Stimulated activated CD8-positive, alpha-beta memory T cell treated with anti-CD3 and anti-CD28 coated beads, Interleukin-7, amount 100 ng/mL, for 4 hours (primary cell): Measurements from ENCODE around the gene CHST3.
"Not testable (repeated sequence)": the region's sequence is repeated elsewhere in the genome, so short reads cannot be mapped to it uniquely, and the experiment has no call there.

Experiments used
- DNase-seq, 2 donors: peaks; one replicate each; pipeline ENCODE4 v3.0.0-alpha.2; 2020; ENCODE audit warnings: low read depth in 2 of 2

CHST3 gene

GRCh38 chr10:71948496-71949067 is 15.6 kb upstream of the CHST3 start:
- no peak for DNase-seq

DNA sequence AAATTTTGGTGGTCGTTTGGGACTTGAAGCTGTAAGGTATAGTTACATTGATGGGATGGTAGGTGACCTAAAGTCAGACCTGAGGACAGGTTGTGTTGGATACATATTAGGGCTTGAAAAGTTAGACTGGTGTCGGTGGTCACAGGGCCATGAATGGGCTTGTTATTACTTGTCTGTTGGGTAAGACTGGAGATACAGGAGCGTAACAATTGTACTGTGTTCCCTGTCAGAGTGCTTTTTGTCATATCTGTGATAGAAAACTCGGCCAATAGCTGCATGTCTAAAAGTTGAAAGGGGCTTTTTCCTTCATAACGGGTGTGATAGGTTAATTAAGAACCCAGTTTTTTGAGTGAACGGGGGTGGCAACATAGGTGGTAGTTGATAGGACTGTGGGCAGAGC is 13.5 kb upstream of the CHST3 start:
- no peak for DNase-seq

DNA sequence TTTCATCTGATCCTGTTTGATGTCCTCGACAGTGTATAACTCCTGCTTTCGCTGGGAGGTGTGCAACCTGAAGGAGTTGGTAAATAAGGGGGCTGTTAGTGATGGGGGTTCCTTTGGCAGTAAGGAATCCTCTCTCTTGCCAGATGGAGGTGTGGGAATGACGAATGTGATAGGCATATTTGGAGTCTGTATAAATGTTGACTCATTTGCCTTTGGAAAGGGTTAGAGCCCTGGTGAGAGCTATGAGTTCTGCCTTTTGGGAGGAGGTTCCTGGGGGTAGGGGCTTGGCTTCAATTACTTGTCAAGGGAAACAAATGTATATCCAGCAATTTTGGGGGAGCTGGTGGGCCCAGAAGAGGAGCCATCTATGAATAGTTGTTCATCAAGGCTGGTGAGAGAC is 11.4 kb upstream of the CHST3 start:
- no peak for DNase-seq

GRCh38 chr10:71957546-71958275 is 6.5 kb upstream of the CHST3 start:
- DNase-seq = no peak

- no peak for DNase-seq
Observed at GRCh38 chr10:71959526-71959925, 4.7 kb upstream of the CHST3 start.

- DNase-seq = no peak
Observed at GRCh38 chr10:71961831-71962230, 2.4 kb upstream of the CHST3 start.

- no peak for DNase-seq
Observed at GRCh38 chr10:71962901-71963300, 1.3 kb upstream of the CHST3 start.

DNA sequence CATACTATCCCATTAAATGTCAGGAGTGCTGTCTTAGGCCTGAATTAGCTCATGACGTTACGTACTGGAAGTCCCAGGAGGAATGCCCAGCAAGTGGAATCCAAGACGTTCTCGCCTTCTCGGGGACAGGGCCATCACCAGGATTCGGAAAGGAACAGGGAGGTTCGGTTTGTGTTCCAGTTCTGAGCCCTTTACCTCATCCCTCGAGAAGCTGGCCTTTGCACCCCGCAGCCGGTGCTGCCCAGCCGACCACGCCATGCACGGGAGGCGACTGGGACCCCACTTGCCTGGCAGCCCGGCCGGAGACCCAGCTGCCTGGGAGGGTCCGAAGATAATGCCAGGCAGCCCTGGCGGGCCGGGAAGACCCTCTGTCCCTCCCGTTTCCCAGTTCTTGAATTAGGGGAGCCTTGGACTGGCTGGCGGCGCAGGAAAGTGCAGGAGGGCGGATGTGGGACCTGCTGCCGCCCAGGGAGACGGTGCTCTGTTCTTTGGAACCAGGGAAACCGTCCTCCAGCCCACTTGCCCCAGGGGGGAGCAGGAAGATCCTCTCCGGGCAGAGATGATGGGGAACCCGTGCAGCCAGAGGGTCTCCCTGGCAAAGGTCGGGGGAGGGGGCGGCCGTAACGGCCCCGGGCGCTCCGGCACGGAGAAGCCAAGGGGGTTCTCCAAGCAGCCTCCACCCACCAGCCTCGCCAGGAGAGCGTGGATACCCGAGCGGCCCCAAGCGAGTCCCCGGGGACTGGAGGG is 671 bp upstream of the CHST3 start:
- DNase-seq = no peak

DNA sequence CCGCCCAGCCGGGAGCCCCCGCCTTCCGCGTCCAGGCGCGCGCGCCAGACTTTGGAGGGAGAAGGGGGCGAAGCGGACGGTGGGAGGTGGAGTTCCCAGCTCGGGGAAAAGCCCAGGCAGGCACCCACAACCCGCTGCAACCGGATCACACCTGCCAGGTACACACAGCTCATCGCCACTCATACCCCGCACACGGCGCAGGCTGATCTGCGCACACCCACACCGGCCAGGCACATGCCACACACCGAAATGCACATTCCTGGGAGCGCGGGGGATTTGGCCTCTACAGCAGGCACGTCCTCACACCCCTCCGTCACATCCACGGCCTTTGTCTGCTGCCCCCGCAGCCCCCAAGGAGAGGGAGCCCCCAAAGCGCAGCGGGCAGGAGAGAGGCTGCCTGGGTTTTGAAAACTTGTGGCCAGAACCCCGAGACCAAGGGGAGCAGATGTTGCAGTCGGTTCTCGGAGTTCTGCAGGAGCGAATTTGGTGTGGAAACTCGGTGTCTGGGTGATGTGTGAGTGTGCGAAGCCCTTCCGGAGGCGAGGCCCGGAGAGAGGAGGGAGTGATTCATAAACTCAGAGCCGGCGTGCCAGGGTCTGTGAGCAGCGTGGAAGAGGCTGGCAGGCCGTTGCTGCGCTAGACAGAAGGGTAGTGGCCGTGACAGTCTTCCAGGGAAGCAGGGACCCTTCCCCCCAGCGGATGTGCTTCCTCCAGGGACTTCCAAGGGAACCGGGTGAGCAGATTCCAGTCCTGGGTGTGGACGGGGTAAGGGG is 734 bp downstream of the CHST3 start:
- peak; percentile 15 to 41 for DNase-seq

- DNase-seq = no peak
Observed at GRCh38 chr10:71965623-71966022, 1.4 kb downstream of the CHST3 start.

DNA sequence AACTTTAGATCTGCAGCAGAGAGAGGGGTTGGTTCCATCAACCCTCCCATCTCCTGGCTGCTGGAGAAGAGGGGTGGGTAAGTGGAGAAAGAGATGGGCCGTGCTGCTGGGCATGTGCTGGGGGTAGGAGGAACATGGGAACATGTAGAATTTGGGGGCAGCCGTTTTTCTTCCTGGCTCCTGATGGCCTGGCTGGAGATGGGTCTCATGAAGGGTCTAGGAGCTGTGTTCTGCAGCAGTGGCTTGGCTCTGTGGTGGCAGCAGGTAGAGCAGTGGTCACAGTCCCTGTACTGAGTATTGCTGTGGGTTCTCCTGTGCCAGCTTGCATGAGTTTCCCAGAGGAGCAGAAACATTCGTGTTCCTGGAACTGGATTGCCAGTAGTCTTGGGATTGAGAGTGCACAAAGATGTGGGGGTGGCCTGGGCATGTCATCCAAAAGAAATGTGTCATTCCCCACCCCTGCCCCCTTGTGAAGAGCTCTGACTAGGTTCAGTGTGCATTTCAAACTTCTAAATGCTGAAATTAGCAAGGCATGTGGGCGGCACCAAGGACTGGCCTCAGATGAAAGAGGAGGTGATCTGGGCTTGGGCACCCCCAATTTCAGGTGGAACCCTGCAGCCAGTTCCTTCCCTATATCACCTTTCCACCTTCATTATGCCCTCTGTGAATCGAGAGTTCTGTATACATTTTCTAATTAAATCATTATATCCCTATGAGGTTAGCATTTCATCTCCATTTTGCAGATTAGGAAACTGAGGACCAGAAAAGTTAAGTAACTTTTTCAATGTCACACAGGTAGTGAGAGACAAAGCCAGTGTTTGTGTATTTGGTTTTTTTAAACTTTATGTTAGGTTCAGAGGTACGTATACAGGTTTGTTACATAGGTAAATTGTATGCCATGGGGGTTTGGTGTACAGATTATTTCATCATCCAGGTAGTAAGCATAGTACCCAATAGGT is 2.1 kb downstream of the CHST3 start:
- no peak for DNase-seq

DNA sequence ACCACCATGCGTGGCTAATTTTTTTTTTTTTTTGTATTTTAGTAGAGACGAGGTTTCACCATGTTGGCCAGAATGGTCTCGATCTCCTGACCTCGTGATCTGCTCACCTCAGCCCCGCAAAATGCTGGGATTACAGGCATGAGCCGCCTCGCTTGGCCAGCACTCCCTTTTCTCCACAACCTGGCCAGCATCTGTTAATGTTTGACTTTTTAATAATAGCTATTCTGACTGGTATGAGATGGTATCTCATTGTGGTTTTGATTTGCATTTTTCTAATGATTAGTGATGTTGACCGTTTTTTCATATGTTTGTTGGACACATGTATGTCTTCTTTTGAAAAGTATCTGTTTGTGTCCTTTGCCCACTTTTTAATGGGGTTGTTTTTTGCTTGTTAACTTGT is 3.8 kb downstream of the CHST3 start:
- DNase-seq = not testable (repeated sequence)

- DNase-seq = no peak
Observed at GRCh38 chr10:71968553-71969474, 4.6 kb downstream of the CHST3 start.

- no peak for DNase-seq
Observed at GRCh38 chr10:71969929-71970328, 5.7 kb downstream of the CHST3 start.

GRCh38 chr10:71970331-71970730 is 6.1 kb downstream of the CHST3 start:
- no peak for DNase-seq

DNA sequence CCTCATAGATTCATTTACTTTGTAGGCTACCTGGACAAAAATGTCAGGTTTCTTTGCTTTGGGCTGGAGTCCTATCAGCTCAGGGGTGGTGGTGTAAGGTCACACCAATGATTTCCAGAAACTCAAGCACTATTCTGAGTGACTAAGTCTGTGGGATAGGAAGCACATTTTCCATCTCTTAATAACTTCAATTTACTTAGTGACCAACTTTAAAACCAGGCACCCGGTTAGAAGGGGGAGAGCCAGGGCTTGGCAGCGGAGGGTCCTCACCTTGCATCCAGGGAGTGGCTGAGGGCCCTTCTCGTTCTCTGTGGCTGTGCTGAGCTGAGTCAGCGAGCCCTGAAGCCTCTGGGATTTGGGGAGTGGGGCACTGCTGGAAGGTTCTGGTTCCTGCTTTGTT is 6.7 kb downstream of the CHST3 start:
- no peak for DNase-seq

- DNase-seq = no peak
Observed at GRCh38 chr10:71971311-71971731, 7.1 kb downstream of the CHST3 start.

DNA sequence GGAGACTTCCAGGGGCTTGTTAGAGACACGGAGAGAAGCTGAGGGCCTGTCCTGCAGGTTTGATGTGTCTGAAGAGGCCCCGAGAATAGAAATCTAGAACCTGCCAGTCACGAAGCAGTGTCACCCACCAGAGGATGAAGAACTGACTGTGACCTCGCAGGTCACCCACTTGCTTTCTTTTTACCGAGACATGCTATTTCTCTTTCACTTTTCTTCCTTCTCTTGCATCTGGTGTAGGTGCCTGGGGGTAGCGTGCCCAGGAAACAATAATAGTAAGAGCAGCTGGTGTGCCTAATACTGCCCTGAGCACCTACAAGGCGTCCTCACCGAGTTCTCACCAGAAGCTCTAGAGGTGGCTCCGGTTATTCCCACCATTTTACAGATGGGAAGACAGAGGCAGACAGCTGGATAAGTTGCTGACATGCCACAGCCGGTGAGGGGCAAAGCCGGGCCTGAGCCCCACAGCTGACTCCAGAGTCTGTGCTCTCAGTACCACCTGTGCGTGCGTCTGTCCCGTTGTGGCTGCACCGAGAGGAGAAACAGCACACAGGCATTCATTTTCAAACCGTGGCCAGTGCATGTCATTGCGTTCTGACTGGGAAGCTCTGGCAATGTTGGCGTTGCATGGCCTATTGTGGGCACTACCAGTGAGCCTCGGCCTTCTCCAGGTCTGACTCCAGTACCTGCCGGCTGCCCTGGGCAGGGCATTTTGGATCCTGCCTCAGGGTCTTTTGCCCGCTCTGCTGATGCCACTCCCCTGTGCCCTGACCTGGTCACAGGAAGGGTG is 7.8 kb downstream of the CHST3 start:
- DNase-seq = no peak
